GM12878 (cell line): ENCODE results near the gene GABBR2. TPM values are rescaled to one million over a fixed set of nuclear protein-coding genes. Genes with fewer than 3 reads are reported as not detected.

Experiments used
- ATAC-seq: fragments of 200-7000 bp; cut with Tn5 transposase; 3 replicates; pipeline ENCODE4 v1.9.1; 2020; ENCODE audit warnings: mild to moderate bottlenecking, moderate library complexity
- BruUV-seq: library from RNA; stranded (reverse); fragments of 400-500 nt; replicated peaks from 2 replicates; lab custom pipeline; 2021; lab: Mats Ljungman, UMichigan
- CTCF ChIA-PET: fragments of 300-600 bp; sonication (Branson Sonifier 250); formaldehyde crosslinking; extraction: SDS; loops from one replicate; lab custom pipeline; 2021; ENCODE audit warnings: inconsistent platforms; lab: Yijun Ruan, JAX
- POLR2A ChIA-PET: fragments of 350-600 bp; formaldehyde crosslinking; extraction: SDS; loops from one replicate; lab custom pipeline; 2021; ENCODE audit warnings: inconsistent platforms; lab: Charles Lee
- RAD21 ChIA-PET: fragments of 300-600 bp; sonication (Branson Sonifier 250); formaldehyde crosslinking; loops from one replicate; lab custom pipeline; 2023; ENCODE audit warnings: antibody characterized with exemption; ENCODE audit not compliant: unreplicated experiment; lab: Charles Lee
- SMC1A ChIA-PET: fragments of 300-600 bp; sonication (Branson Sonifier 250); formaldehyde crosslinking; loops from one replicate; lab custom pipeline; 2023; ENCODE audit not compliant: unreplicated experiment, uncharacterized antibody; lab: Charles Lee
- DNase-seq: peaks from one replicate; pipeline ENCODE4 v3.0.0-alpha.2; 2011; ENCODE audit warnings: low read depth, low spot score
- FAIRE-seq: peaks from 3 replicates; lab custom pipeline; 2011; peaks lifted over from hg19 to GRCh38; lab: Jason Lieb, UNC
- H2AFZ ChIP-seq: 2 replicates; pipeline ENCODE4 v1.6.0; 2011; ENCODE audit warnings: low read depth, low read length, control low read depth; ENCODE audit not compliant: control insufficient read depth
- H3K27ac ChIP-seq: 2 replicates; pipeline ENCODE4 v1.5.1; 2011; ENCODE audit warnings: control low read depth; ENCODE audit not compliant: control insufficient read depth, insufficient read depth
- H3K27me3 ChIP-seq, 2 experiments: replicated peaks in 1 of 2; 2 replicates each; pipeline versions ENCODE4 v1.6.0 to v1.6.1; 2011; ENCODE audit warnings: low read length in 1 of 2; ENCODE audit not compliant: control insufficient read depth in 2 of 2, insufficient read depth in 2 of 2
- H3K36me3 ChIP-seq, 2 experiments: 2 replicates each; pipeline ENCODE4 v1.5.1; 2011; ENCODE audit warnings: low read length in 1 of 2; ENCODE audit not compliant: control insufficient read depth in 2 of 2, insufficient read depth in 2 of 2
- H3K4me1 ChIP-seq: 2 replicates; pipeline ENCODE4 v1.6.1; 2011; ENCODE audit warnings: mild to moderate bottlenecking, low read length, moderate library complexity, mixed read lengths; ENCODE audit not compliant: control insufficient read depth, insufficient read depth
- H3K4me2 ChIP-seq: 2 replicates; pipeline ENCODE4 v1.6.0; 2011; ENCODE audit warnings: control low read depth; ENCODE audit not compliant: control insufficient read depth, insufficient read depth
- H3K4me3 ChIP-seq: fragments of 200-600 bp; sonication (generic); 2 replicates; pipeline ENCODE4 v1.5.1; 2016
- H3K79me2 ChIP-seq: 2 replicates; pipeline ENCODE4 v1.6.0; 2011; ENCODE audit warnings: low read length; ENCODE audit not compliant: control insufficient read depth, insufficient read depth
- H3K9ac ChIP-seq: 2 replicates; pipeline ENCODE4 v1.8.0; 2011; ENCODE audit warnings: low read length, control low read depth, mixed read lengths; ENCODE audit not compliant: control insufficient read depth, insufficient read depth
- H3K9me3 ChIP-seq: replicated peaks from 3 replicates; pipeline ENCODE4 v1.5.1; 2011; ENCODE audit warnings: mild to moderate bottlenecking, low read length; ENCODE audit not compliant: control insufficient read depth, insufficient read depth
- H4K20me1 ChIP-seq: 2 replicates; pipeline ENCODE4 v1.6.0; 2011; ENCODE audit not compliant: control insufficient read depth, insufficient read depth
- BCLAF1 ChIP-seq: fragments of 450-650 bp; IDR thresholded peaks from 2 replicates; pipeline ENCODE4 v1.6.1; 2017; ENCODE audit warnings: antibody characterized with exemption, mild to moderate bottlenecking, moderate library complexity
- MEF2B ChIP-seq: fragments of 450-650 bp; IDR thresholded peaks from 2 replicates; pipeline ENCODE4 v1.6.1; 2018; ENCODE audit warnings: mild to moderate bottlenecking, moderate library complexity; ENCODE audit not compliant: partially characterized antibody, poor library complexity, severe bottlenecking
- RBBP5 ChIP-seq: fragments of 200-600 bp; sonication (generic); conservative IDR thresholded peaks from 2 replicates; pipeline ENCODE4 v1.6.1; 2016
- RELB ChIP-seq: fragments of 450-650 bp; IDR thresholded peaks from 2 replicates; pipeline ENCODE4 v1.6.1; 2017; ENCODE audit warnings: low read depth, mild to moderate bottlenecking, moderate library complexity
- TCF3 ChIP-seq: IDR thresholded peaks from 2 replicates; pipeline ENCODE4 v1.6.1; 2012; ENCODE audit warnings: low read depth, mild to moderate bottlenecking, low read length, borderline replicate concordance; ENCODE audit not compliant: insufficient read depth
- ZBTB33 ChIP-seq: fragments of 450-650 bp; IDR thresholded peaks from 2 replicates; pipeline ENCODE4 v1.6.1; 2017; ENCODE audit warnings: mild to moderate bottlenecking
- WGBS: methylation state at CpG from one replicate; pipeline ENCODE4 v1.1.6; 2016; ENCODE audit warnings: low lambda C conversion rate; ENCODE audit not compliant: insufficient replicate concordance, insufficient coverage; ENCODE audit errors: missing lambda C conversion rate; 5-methylcytosine and 5-hydroxymethylcytosine counted together
- in situ Hi-C: fragments of 300-500 bp; cut with MboI; formaldehyde crosslinking; loops from 9 replicates; pipeline ENCODE4 v1.14.3; 2018; ENCODE audit warnings: mixed read lengths
- intact Hi-C: fragments of 100-400 bp; cut with micrococcal nuclease; formaldehyde crosslinking; loops from one replicate; pipeline ENCODE4 v1.14.2; 2022; ENCODE audit not compliant: unreplicated experiment
- polyA plus RNA-seq, 11 experiments: library from polyadenylated mRNA; depleted of rRNA in 4 of 11; unstranded in 6 of 11; stranded (reverse) in 5 of 11; fragments of >200 nt; fragmentation: Nextera tagmentation in 4 of 11; fragmentation: Illumina TruSeq in 1 of 11; extraction: Ambion mirVana in 4 of 11; extraction: Trizol in 1 of 11; gene quantifications; 1 replicate in 1 of 11; 2 replicates in 10 of 11; pipeline versions ENCODE4 v1.2.1 to v1.2.3, GENCODE V29; 2011 to 2016; ENCODE audit warnings: inconsistent platforms in 2 of 11, missing spikeins in 2 of 11, low read depth in 1 of 11
- total RNA-seq, 4 experiments: library from RNA; depleted of rRNA in 3 of 4; stranded (reverse); fragments of >200 nt in 3 of 4; fragmentation: Illumina TruSeq in 1 of 4; extraction: Trizol in 1 of 4; gene quantifications; 2 replicates each; pipeline versions ENCODE4 v1.2.1 to v1.2.3, GENCODE V29; 2013 to 2021

GABBR2 gene
- total and polyA plus RNA-seq, 10 of the 15 experiments (the other 5 are each of a cell fraction or from before 2014, with no cell fraction given): 0.02 to 2.2 (median 0.06) TPM; not detected in 2

GRCh38 chr9:98555651-98556465 is 152.9 kb downstream of the GABBR2 start:
- no peak for DNase-seq
- 42% methylated on average over 10 of the region's 10 CpGs for WGBS

More at GRCh38 chr9:98555651-98556465, 152.9 kb downstream of the GABBR2 start:
- ATAC-seq (no peak), FAIRE-seq (no peak)
- no TSS peak for BruUV-seq
- no peaks in the 10 kb centered on the region for H3K9me3 ChIP-seq
- intact Hi-C loops (no loop called here), in situ Hi-C loops (no loop called here)
- no peak overlapping the region for H3K4me3 ChIP-seq
- ChIA-PET POLR2A (interaction anchor here (0.6 kb wide), 1 partner anchor 25 kb away, joined by 4 read pairs; no protein-coding TSS in a partner anchor), CTCF (interaction anchor here (0.9 kb wide), 1 partner anchor 218 kb away, joined by 3 read pairs; no protein-coding TSS in a partner anchor), SMC1A (no interaction called here), RAD21 (no interaction called here)
- no peaks in the 10 kb centered on the region for H3K4me1 ChIP-seq
- no peaks in the 10 kb centered on the region for H3K27me3 ChIP-seq
- no peaks in the 10 kb centered on the region for H3K79me2 ChIP-seq
- no peak overlapping the region for H3K4me2 ChIP-seq
- TF ChIP-seq MEF2B (no peak), RELB (no peak), RBBP5 (no peak), BCLAF1 (no peak), ZBTB33 (no peak), TCF3 (no peak)
- H2AFZ ChIP-seq: no peak overlapping the region
- no peak overlapping the region for H3K27ac ChIP-seq
- no peaks in the 10 kb centered on the region for H3K36me3 ChIP-seq
- H4K20me1 ChIP-seq: no peaks in the 10 kb centered on the region
- no peak overlapping the region for H3K9ac ChIP-seq
